ENCODE data around the gene TENM4. TPM values are rescaled to one million over a fixed set of nuclear protein-coding genes. Genes with fewer than 3 reads are reported as not detected.

Gene TENM4
- total RNA-seq, 1 donor from 2014 or later, result 7.3 TPM

- DNase-seq (ENCODE audit: extremely low read depth, low read depth, low spot score), result no peak
Measured at GRCh38 chr11:79150320-79150719, 290.5 kb downstream of the TENM4 start.

- DNase-seq (ENCODE audit: extremely low read depth, low read depth, low spot score), result no peak
Measured at GRCh38 chr11:79147731-79148130, 293.1 kb downstream of the TENM4 start.

- no peak for DNase-seq (ENCODE audit: extremely low read depth, low read depth, low spot score)
Measured at GRCh38 chr11:79147011-79147410, 293.8 kb downstream of the TENM4 start.

GRCh38 chr11:79139900-79140299 lies 300.9 kb downstream of the TENM4 start:
- DNase-seq (ENCODE audit: extremely low read depth, low read depth, low spot score), result no peak

- DNase-seq (ENCODE audit: extremely low read depth, low read depth, low spot score), result no peak
Measured at GRCh38 chr11:79129702-79130101, 311.1 kb downstream of the TENM4 start.

GRCh38 chr11:79128291-79128690 lies 312.5 kb downstream of the TENM4 start:
- no peak for DNase-seq (ENCODE audit: extremely low read depth, low read depth, low spot score)

GRCh38 chr11:79122759-79123158 lies 318.1 kb downstream of the TENM4 start:
- no peak for DNase-seq (ENCODE audit: extremely low read depth, low read depth, low spot score)

GRCh38 chr11:79121351-79121750 lies 319.5 kb downstream of the TENM4 start:
- no peak for DNase-seq (ENCODE audit: extremely low read depth, low read depth, low spot score)

GRCh38 chr11:79119491-79120284 lies 321.1 kb downstream of the TENM4 start:
- DNase-seq (ENCODE audit: extremely low read depth, low read depth, low spot score), result no peak

GRCh38 chr11:79117488-79117887 lies 323.3 kb downstream of the TENM4 start:
- no peak for DNase-seq (ENCODE audit: extremely low read depth, low read depth, low spot score)

GRCh38 chr11:79116600-79116999 lies 324.2 kb downstream of the TENM4 start:
- no peak for DNase-seq (ENCODE audit: extremely low read depth, low read depth, low spot score)

GRCh38 chr11:79113054-79113690 lies 327.7 kb downstream of the TENM4 start:
- no peak for DNase-seq (ENCODE audit: extremely low read depth, low read depth, low spot score)

- no peak for DNase-seq (ENCODE audit: extremely low read depth, low read depth, low spot score)
Measured at GRCh38 chr11:79110796-79111195, 330.0 kb downstream of the TENM4 start.

- DNase-seq (ENCODE audit: extremely low read depth, low read depth, low spot score), result no peak
Measured at GRCh38 chr11:79110321-79110720, 330.5 kb downstream of the TENM4 start.

- DNase-seq (ENCODE audit: extremely low read depth, low read depth, low spot score), result no peak
Measured at GRCh38 chr11:79108851-79109250, 332.0 kb downstream of the TENM4 start.

GRCh38 chr11:79102840-79103239 lies 338.0 kb downstream of the TENM4 start:
- no peak for DNase-seq (ENCODE audit: extremely low read depth, low read depth, low spot score)

- no peak for DNase-seq (ENCODE audit: extremely low read depth, low read depth, low spot score)
Measured at GRCh38 chr11:79101656-79102055, 339.2 kb downstream of the TENM4 start.

- DNase-seq (ENCODE audit: extremely low read depth, low read depth, low spot score), result no peak
Measured at GRCh38 chr11:79100093-79100910, 340.5 kb downstream of the TENM4 start.

- DNase-seq (ENCODE audit: extremely low read depth, low read depth, low spot score), result no peak
Measured at GRCh38 chr11:79098146-79098545, 342.7 kb downstream of the TENM4 start.

- no peak for DNase-seq (ENCODE audit: extremely low read depth, low read depth, low spot score)
Measured at GRCh38 chr11:79097246-79097875, 343.5 kb downstream of the TENM4 start.

GRCh38 chr11:79095424-79095823 lies 345.4 kb downstream of the TENM4 start:
- no peak for DNase-seq (ENCODE audit: extremely low read depth, low read depth, low spot score)

All from glomerular endothelial cell (primary cell).